WTC11 (cell line): ENCODE results near the gene MCL1. TPM values are rescaled to one million over a fixed set of nuclear protein-coding genes. Genes with fewer than 3 reads are reported as not detected.
A peak's percentile ranks its signal among the peaks of the same experiment; 100 is the strongest.

Source experiments
- ATAC-seq: fragments of 200-7000 bp; cut with Tn5 transposase; 2 replicates; pipeline ENCODE4 v1.10.0; 2021; ENCODE audit warnings: mild to moderate bottlenecking, moderate library complexity
- CTCF ChIA-PET: fragments of 300-600 bp; sonication (Branson Sonifier 250); formaldehyde crosslinking; loops from one replicate; lab custom pipeline; 2021; ENCODE audit warnings: antibody characterized with exemption; lab: Charles Lee
- POLR2A ChIA-PET: fragments of 350-600 bp; sonication (Branson Sonifier 250); formaldehyde crosslinking; loops from one replicate; lab custom pipeline; 2021; ENCODE audit warnings: antibody characterized with exemption; lab: Charles Lee
- DNase-seq: peaks from one replicate; pipeline ENCODE4 v3.0.0; 2021; ENCODE audit warnings: low spot score
- H3K27ac Mint-ChIP-seq: 2 replicates; pipeline ENCODE4 v1.8.0; 2021; ENCODE audit warnings: mixed read lengths
- H3K27me3 Mint-ChIP-seq: 2 replicates; pipeline ENCODE4 v1.8.0; 2021; ENCODE audit warnings: low read depth, mild to moderate bottlenecking, moderate library complexity, mixed read lengths
- H3K36me3 Mint-ChIP-seq: 2 replicates; pipeline ENCODE4 v1.8.0; 2021; ENCODE audit warnings: mixed read lengths
- H3K4me1 Mint-ChIP-seq: 2 replicates; pipeline ENCODE4 v1.8.0; 2022; ENCODE audit warnings: mixed read lengths
- H3K4me3 Mint-ChIP-seq: 2 replicates; pipeline ENCODE4 v1.8.0; 2021; ENCODE audit warnings: mild to moderate bottlenecking, moderate library complexity, mixed read lengths
- H3K9me3 Mint-ChIP-seq: 2 replicates; pipeline ENCODE4 v1.8.0; 2021; ENCODE audit warnings: mixed read lengths
- GRHL2 ChIP-seq: fragments of 250-450 bp; sonication (Bioruptor Pico); IDR thresholded peaks from 2 replicates; pipeline ENCODE4 v1.8.0; 2022; ENCODE audit warnings: mild to moderate bottlenecking, moderate library complexity; ENCODE audit not compliant: insufficient replicate concordance, severe bottlenecking
- MYBL2 ChIP-seq: sonication (generic); formaldehyde crosslinking; IDR thresholded peaks from 2 replicates; pipeline ENCODE4 v1.8.1; 2023; ENCODE audit warnings: mild to moderate bottlenecking, moderate library complexity, missing genetic modification reagents
- NFATC4 ChIP-seq: fragments of 250-450 bp; sonication (Bioruptor Pico); IDR thresholded peaks from 2 replicates; pipeline ENCODE4 v1.9.0; 2021; ENCODE audit warnings: mild to moderate bottlenecking
- RORB ChIP-seq: fragments of 250-450 bp; sonication (Bioruptor Pico); IDR thresholded peaks from 2 replicates; pipeline ENCODE4 v1.9.0; 2021; ENCODE audit warnings: mild to moderate bottlenecking
- SMAD3 ChIP-seq: sonication (generic); formaldehyde crosslinking; IDR thresholded peaks from 2 replicates; pipeline ENCODE4 v1.8.0; 2022; ENCODE audit warnings: missing genetic modification reagents, mild to moderate bottlenecking, borderline replicate concordance
- TEAD4 ChIP-seq: sonication (generic); formaldehyde crosslinking; IDR thresholded peaks from 2 replicates; pipeline ENCODE4 v1.8.0; 2022; ENCODE audit warnings: mild to moderate bottlenecking, missing genetic modification reagents
- ZNF317 ChIP-seq: sonication (generic); formaldehyde crosslinking; IDR thresholded peaks from 2 replicates; pipeline ENCODE4 v1.8.1; 2023; ENCODE audit warnings: low read depth, mild to moderate bottlenecking, moderate library complexity, missing genetic modification reagents, borderline replicate concordance
- ZNF396 ChIP-seq: fragments of 250-450 bp; sonication (Bioruptor Pico); IDR thresholded peaks from 2 replicates; pipeline ENCODE4 v1.8.0; 2021; ENCODE audit warnings: mild to moderate bottlenecking, moderate library complexity, borderline replicate concordance
- ZNF416 ChIP-seq: fragments of 250-450 bp; sonication (Bioruptor Pico); IDR thresholded peaks from 2 replicates; pipeline ENCODE4 v1.9.0; 2021; ENCODE audit warnings: mild to moderate bottlenecking, inconsistent platforms
- total RNA-seq: library from RNA; stranded (reverse); gene quantifications from 3 replicates; pipeline ENCODE4 v1.2.3, GENCODE V29; 2021
- TF ChIP-seq, protein P1 (sequence below): fragments of 250-450 bp; sonication (Bioruptor Pico); IDR thresholded peaks from 2 replicates; pipeline ENCODE4 v1.9.0; 2021; ENCODE audit warnings: mild to moderate bottlenecking, borderline replicate concordance
- TF ChIP-seq, protein P2 (sequence below): sonication (generic); formaldehyde crosslinking; IDR thresholded peaks from 2 replicates; pipeline ENCODE4 v1.8.0; 2022; ENCODE audit warnings: mild to moderate bottlenecking, missing genetic modification reagents
- TF ChIP-seq, protein P3 (sequence below): sonication (generic); formaldehyde crosslinking; IDR thresholded peaks from 2 replicates; pipeline ENCODE4 v1.8.1; 2022; ENCODE audit warnings: low read depth, missing genetic modification reagents, borderline replicate concordance

MCL1 gene
- total RNA-seq, 1 experiment from 2014 or later, result 191 TPM

DNA sequence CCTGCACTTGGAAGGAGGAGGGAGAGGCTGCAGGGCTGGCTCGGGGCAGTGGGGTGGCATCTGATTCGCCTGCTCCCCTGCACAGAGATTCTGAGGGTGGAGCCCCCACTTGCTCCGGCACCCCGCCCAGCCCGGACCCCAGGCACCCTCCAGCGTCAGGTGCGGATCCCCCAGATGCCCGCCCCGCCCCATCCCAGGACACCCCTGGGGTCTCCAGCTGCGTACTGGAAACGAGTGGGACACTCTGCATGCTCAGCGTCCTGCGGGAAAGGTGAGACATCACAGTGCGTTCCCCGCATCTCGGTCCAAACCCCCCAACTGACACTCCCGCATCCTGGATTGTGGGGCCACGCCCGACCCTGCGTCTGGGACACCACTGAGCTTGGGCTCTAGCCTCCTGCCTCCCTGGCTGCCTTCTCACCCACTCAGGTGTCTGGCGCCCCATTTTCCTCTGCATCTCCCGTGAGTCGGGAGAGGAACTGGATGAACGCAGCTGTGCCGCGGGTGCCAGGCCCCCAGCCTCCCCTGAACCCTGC is 22.3 kb downstream of the MCL1 start (continued):
- TF ChIP-seq, protein P1, sequence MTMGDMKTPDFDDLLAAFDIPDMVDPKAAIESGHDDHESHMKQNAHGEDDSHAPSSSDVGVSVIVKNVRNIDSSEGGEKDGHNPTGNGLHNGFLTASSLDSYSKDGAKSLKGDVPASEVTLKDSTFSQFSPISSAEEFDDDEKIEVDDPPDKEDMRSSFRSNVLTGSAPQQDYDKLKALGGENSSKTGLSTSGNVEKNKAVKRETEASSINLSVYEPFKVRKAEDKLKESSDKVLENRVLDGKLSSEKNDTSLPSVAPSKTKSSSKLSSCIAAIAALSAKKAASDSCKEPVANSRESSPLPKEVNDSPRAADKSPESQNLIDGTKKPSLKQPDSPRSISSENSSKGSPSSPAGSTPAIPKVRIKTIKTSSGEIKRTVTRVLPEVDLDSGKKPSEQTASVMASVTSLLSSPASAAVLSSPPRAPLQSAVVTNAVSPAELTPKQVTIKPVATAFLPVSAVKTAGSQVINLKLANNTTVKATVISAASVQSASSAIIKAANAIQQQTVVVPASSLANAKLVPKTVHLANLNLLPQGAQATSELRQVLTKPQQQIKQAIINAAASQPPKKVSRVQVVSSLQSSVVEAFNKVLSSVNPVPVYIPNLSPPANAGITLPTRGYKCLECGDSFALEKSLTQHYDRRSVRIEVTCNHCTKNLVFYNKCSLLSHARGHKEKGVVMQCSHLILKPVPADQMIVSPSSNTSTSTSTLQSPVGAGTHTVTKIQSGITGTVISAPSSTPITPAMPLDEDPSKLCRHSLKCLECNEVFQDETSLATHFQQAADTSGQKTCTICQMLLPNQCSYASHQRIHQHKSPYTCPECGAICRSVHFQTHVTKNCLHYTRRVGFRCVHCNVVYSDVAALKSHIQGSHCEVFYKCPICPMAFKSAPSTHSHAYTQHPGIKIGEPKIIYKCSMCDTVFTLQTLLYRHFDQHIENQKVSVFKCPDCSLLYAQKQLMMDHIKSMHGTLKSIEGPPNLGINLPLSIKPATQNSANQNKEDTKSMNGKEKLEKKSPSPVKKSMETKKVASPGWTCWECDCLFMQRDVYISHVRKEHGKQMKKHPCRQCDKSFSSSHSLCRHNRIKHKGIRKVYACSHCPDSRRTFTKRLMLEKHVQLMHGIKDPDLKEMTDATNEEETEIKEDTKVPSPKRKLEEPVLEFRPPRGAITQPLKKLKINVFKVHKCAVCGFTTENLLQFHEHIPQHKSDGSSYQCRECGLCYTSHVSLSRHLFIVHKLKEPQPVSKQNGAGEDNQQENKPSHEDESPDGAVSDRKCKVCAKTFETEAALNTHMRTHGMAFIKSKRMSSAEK (CRISPR knock-in tag), result no peak
- TF ChIP-seq ZNF396 (CRISPR knock-in tag), result no peak

DNA sequence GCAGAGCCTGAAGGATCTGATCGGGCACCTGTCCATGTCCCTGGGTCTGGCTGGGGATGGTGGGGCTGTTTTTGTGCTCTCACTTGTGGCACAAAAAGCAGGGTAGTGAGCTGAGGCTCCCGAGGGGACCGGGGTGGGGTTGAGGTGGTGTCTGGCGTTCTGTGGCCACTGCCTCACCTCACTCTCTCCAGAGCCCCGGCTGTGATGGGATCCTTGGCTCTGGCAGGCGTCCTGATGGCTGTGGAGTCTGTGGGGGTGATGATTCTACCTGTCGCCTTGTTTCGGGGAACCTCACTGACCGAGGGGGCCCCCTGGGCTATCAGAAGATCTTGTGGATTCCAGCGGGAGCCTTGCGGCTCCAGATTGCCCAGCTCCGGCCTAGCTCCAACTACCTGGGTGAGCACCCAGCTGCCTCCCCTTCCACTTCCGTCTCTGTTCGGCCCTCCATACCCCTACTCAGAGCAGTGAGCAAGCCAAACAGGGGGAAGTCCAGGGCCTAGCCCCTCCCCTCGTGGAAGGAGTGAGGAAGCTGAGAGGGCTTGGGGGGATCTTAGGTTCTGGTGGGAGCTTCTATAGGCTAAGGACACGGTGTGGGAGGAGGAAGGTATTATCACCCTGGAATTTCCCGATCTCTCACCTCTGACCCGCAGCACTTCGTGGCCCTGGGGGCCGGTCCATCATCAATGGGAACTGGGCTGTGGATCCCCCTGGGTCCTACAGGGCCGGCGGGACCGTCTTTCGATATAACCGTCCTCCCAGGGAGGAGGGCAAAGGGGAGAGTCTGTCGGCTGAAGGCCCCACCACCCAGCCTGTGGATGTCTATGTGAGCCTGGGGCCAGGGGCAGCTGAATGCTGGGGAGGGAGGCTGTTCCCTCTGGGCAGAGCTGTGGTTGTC is 23.2 kb downstream of the MCL1 start:
- POLR2A ChIA-PET, result interaction anchor here (1.1 kb wide), 1 partner anchor 47 kb away, joined by 3 read pairs; no protein-coding TSS in a partner anchor
- Mint-ChIP-seq H3K27ac (peak overlapping the region; percentile 70; the same call in 1 of the 2 replicates), H3K9me3 (no peaks in the 10 kb centered on the region), H3K36me3 (peaks cover 4% of the 10 kb centered on the region; the same call in 1 of the 2 replicates), H3K4me1 (peaks cover 34% of the 10 kb centered on the region), H3K4me3 (no peak overlapping the region), H3K27me3 (peaks cover 5% of the 10 kb centered on the region)
- DNase-seq, result no peak
- no peak for ATAC-seq
- TF ChIP-seq TEAD4 (CRISPR knock-in tag) (no peak), GRHL2 (CRISPR knock-in tag) (no peak), MYBL2 (CRISPR knock-in tag) (no peak), RORB (CRISPR knock-in tag) (no peak), ZNF317 (CRISPR knock-in tag) (no peak)
- CTCF ChIA-PET, result interaction anchor here (0.9 to 7.9 kb wide), 2 partner anchors 21 to 179 kb away, joined by 3 to 144 read pairs; no protein-coding TSS in a partner anchor

GRCh38 chr1:150555198-150555970 is 24.0 kb downstream of the MCL1 start:
- no peak for ATAC-seq
- no peak overlapping the region for H3K4me3 Mint-ChIP-seq
- ChIA-PET CTCF (interaction anchor here (7.9 to 8.2 kb wide), 2 partner anchors 20 kb away, joined by 124 to 144 read pairs; no protein-coding TSS in a partner anchor), POLR2A (no interaction called here)
- H3K9me3 Mint-ChIP-seq, result no peaks in the 10 kb centered on the region
- DNase-seq, result no peak
- peak overlapping the region; percentile 93 for H3K27ac Mint-ChIP-seq
- peaks cover 13% of the 10 kb centered on the region for H3K27me3 Mint-ChIP-seq
- TF ChIP-seq, protein P1 (CRISPR knock-in tag), result no peak
- no peak for TF ChIP-seq NFATC4 (CRISPR knock-in tag)
- TF ChIP-seq SMAD3 (CRISPR knock-in tag), result no peak
- TF ChIP-seq, protein P2, sequence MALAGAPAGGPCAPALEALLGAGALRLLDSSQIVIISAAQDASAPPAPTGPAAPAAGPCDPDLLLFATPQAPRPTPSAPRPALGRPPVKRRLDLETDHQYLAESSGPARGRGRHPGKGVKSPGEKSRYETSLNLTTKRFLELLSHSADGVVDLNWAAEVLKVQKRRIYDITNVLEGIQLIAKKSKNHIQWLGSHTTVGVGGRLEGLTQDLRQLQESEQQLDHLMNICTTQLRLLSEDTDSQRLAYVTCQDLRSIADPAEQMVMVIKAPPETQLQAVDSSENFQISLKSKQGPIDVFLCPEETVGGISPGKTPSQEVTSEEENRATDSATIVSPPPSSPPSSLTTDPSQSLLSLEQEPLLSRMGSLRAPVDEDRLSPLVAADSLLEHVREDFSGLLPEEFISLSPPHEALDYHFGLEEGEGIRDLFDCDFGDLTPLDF (CRISPR knock-in tag), result no peak
- TF ChIP-seq, protein P3, sequence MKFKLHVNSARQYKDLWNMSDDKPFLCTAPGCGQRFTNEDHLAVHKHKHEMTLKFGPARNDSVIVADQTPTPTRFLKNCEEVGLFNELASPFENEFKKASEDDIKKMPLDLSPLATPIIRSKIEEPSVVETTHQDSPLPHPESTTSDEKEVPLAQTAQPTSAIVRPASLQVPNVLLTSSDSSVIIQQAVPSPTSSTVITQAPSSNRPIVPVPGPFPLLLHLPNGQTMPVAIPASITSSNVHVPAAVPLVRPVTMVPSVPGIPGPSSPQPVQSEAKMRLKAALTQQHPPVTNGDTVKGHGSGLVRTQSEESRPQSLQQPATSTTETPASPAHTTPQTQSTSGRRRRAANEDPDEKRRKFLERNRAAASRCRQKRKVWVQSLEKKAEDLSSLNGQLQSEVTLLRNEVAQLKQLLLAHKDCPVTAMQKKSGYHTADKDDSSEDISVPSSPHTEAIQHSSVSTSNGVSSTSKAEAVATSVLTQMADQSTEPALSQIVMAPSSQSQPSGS, result no peak
- TF ChIP-seq ZNF416 (CRISPR knock-in tag), result no peak
- TF ChIP-seq, all 79 proteins: peak for 0
- Mint-ChIP-seq H3K36me3 (peaks cover 4% of the 10 kb centered on the region; the same call in 1 of the 2 replicates), H3K4me1 (peaks cover 31% of the 10 kb centered on the region)
